ENCODE results near the gene FBXL19.

Gene FBXL19

GRCh38 chr16:30896261-30896888, 27.0 kb upstream of the FBXL19 start, which contains the start of gene CTF1 (continued):
- TF ChIP-seq HOXA7 (CRISPR knock-in tag; IDR thresholded peaks at IDR 0.05; ENCODE audit: borderline replicate concordance) (no peak), ZNF560 (tag by site-specific recombination; IDR thresholded peaks at IDR 0.05; ENCODE audit: borderline replicate concordance) (no peak), ZNF274 (IDR thresholded peaks at IDR 0.05; ENCODE audit: low read length) (no peak), ZNF274 (tag by site-specific recombination; IDR thresholded peaks at IDR 0.05; ENCODE audit: borderline replicate concordance) (no peak), ZNF132 (tag by site-specific recombination; IDR thresholded peaks at IDR 0.05; ENCODE audit: borderline replicate concordance) (no peak), ZNF776 (tag by site-specific recombination; IDR thresholded peaks at IDR 0.05; ENCODE audit: borderline replicate concordance) (no peak), ZBTB17 (tag by site-specific recombination; IDR thresholded peaks at IDR 0.05) (no peak; the same call in 1 of the 2 replicates), ZNF571 (tag by site-specific recombination; IDR thresholded peaks at IDR 0.05) (no peak), MEIS1 (CRISPR knock-in tag; IDR thresholded peaks at IDR 0.05; ENCODE audit: borderline replicate concordance) (no peak), ZSCAN30 (tag by site-specific recombination; IDR thresholded peaks at IDR 0.05) (no peak), ZSCAN18 (tag by site-specific recombination; IDR thresholded peaks at IDR 0.05) (no peak), ZNF202 (tag by site-specific recombination; IDR thresholded peaks at IDR 0.05; ENCODE audit: borderline replicate concordance) (no peak), ZNF10 (tag by site-specific recombination; IDR thresholded peaks at IDR 0.05) (no peak), ZNF148 (tag by site-specific recombination; IDR thresholded peaks at IDR 0.05; ENCODE audit: borderline replicate concordance) (no peak), KLF10 (tag by site-specific recombination; IDR thresholded peaks at IDR 0.05) (peak; percentile 98), ZNF398 (tag by site-specific recombination; IDR thresholded peaks at IDR 0.05) (peak; percentile 86), ZNF843 (tag by site-specific recombination; IDR thresholded peaks at IDR 0.05) (no peak), ZNF488 (tag by site-specific recombination; IDR thresholded peaks at IDR 0.05) (no peak), ZNF449 (tag by site-specific recombination; IDR thresholded peaks at IDR 0.05) (no peak), ZSCAN16 (tag by site-specific recombination; IDR thresholded peaks at IDR 0.05) (no peak), FEZF1 (tag by site-specific recombination; IDR thresholded peaks at IDR 0.05) (no peak), ZNF26 (tag by site-specific recombination; IDR thresholded peaks at IDR 0.05) (no peak), ZNF664 (tag by site-specific recombination; IDR thresholded peaks at IDR 0.05) (no peak), ZNF121 (tag by site-specific recombination; IDR thresholded peaks at IDR 0.05) (no peak), YY1 (tag by site-specific recombination; IDR thresholded peaks at IDR 0.05) (no peak), ZNF555 (tag by site-specific recombination; conservative IDR thresholded peaks at IDR 0.05) (no peak), ZNF629 (tag by site-specific recombination; IDR thresholded peaks at IDR 0.05) (no peak), CTCF (tag by site-specific recombination; IDR thresholded peaks at IDR 0.05) (no peak), ZNF23 (tag by site-specific recombination; IDR thresholded peaks at IDR 0.05; ENCODE audit: borderline replicate concordance) (no peak)
